Cardiac septum (tissue), 1 donor: ENCODE measurements around the gene FRMPD1. TPM values are rescaled to one million over a fixed set of nuclear protein-coding genes. Genes with fewer than 3 reads are reported as not detected.
A peak's percentile ranks its signal among the peaks of the same experiment; 100 is the strongest.
"Not testable (repeated sequence)": the region's sequence is repeated elsewhere in the genome, so short reads cannot be mapped to it uniquely, and the experiment has no call there.

ENCODE experiments used
- DNase-seq: peaks from one replicate; pipeline ENCODE4 v3.0.0-alpha.2; 2020; ENCODE audit warnings: low spot score
- intact Hi-C: fragments of 100-400 bp; cut with DNase I; formaldehyde crosslinking; loops from one replicate; pipeline ENCODE4 v1.14.0; 2022
- total RNA-seq: library from RNA; stranded (reverse); fragmentation: NEBNext Ultra II Directional; extraction: Animal tissue kit (Norgen Biotek cat#: 25700); gene quantifications from one replicate; pipeline ENCODE4 v1.2.1, GENCODE V29; 2021
- donor health status: DM: no; HTN: no; CAD: no.

FRMPD1 gene
- total RNA-seq, 1 donor from 2014 or later, result 0.27 TPM

DNA sequence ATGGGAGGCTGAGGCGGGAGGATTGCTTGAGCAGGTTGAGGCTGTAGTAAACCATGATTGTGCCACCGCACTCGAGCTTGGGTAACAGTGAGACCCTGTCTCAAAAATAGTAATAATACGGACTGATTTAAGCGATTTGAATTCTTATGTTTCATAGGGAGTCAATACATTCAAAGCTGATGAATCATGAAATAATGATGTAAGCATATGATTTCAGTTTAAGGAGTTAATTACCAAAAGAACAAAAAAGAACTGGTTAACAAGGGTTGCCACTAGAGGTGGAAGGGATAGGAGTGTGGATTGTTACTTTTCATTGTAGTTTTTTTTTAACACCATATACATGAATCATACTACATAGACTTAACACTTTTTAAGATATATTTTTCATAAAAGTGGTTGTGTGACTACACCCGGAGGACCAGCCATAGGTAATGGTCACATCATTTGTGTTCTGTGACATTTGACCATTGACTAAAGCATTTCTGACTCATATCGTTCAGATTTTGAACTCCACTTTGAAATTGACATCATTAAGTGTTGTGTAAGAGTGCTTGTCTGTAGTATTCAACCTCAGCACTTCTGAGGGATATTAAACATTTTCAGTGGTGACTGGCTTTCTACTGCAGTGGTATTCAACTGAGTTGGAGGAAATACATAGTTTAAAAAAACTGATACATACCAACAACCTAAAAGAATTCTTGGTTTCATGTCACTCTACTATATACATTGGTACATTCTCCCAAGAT lies 109.8 kb downstream of the FRMPD1 start:
- DNase-seq, result no peak
- intact Hi-C loops, result no loop called here

DNA sequence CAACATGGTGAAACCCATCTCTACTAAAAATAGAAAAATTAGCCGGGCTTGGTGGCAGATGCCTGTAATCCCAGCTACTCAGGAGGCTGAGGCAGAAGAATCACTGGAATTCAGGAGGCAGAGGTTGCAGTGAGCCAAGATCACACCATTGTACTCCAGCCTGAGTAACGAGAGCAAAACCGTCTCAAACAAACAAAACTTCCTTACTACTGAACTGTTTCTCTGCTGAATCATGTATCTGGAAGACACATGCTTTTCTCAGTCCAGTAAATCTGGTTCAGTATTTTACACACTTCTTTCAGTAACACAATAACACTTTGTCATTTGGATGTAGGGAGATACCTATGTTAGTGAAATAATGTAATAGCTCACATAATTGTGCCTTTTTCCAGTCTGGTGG lies 110.8 kb downstream of the FRMPD1 start:
- intact Hi-C loops, result no loop called here
- no peak for DNase-seq

- intact Hi-C loops, result not testable (repeated sequence)
Measured at GRCh38 chr9:37765263-37765662, 114.5 kb downstream of the FRMPD1 start.

DNA sequence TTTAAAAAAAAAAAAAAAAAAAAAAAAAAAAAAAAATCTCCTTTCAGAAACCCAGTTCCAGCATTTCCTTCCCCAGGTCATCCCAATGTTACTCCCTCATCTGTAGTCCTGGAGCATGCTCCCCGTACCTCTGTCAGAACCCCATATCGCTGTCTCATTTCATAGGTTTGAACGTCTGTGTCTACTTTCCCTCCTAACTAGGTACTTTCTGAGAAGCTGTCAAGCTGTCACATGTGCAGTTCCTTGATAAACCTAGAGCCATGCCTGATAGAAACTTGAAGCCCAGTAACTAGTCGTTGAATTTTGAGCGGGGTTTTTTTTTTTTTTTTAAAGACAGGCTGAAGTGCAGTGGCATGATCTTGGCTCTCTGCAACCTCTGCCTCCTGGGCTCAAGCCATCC lies 118.6 kb downstream of the FRMPD1 start:
- intact Hi-C loops, result no loop called here
- DNase-seq, result no peak

More at GRCh38 chr9:37765263-37765662, 114.5 kb downstream of the FRMPD1 start:
- not testable (repeated sequence) for DNase-seq

DNA sequence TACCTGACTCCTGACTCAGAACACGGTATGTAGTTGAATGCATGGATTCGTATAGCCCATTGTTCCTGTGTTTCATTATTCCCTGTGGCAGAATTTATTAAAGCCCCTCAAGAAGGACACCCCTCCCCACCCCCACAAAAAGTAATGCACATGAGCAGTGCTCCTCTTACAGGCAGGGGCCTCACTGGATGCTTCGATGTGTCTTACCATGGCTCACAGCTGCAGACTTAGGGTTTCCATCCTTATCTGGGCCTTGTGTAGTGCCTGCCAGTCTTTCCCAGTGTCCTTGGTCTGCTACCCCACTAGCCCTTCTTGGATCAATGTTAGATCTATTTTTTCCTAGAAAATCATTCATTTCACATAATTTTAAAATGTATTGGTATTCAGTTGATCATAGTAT lies 119.2 kb downstream of the FRMPD1 start:
- intact Hi-C loops, result no loop called here
- no peak for DNase-seq

DNA sequence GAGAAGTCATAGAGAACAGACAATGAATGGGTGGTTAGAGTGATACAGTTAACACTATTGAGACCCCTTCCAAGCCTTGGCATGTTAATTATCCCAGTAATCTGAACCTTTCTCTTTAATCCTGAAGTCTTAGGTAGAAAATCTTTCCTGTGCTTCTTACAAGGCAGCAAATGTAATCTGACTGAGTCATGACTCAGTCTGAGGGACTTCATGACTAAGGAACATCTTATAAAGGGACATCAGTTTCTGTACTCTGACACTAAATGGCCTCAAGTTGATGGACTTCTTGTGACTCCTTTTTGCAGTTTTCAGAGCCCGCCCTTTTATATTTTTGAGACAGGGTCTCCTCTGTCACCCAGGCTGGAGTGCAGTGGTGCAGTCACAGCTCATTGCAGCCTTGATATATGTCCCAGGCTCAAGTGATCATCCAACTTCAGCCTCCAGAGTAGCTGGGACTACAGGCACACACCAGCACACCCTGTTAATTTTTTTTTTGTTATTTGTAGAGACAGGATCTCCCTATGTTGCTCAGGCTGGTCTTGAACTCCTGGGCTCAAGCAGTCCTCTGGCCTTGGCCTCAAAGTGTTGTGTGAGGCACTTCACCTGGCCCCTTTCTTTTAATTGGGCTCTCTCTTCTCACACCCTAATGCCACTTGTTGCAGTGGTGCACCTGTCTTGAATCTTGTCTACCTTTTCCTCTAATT lies 124.6 kb downstream of the FRMPD1 start:
- intact Hi-C loops, result no loop called here
- DNase-seq, result no peak

- intact Hi-C loops, result no loop called here
- no peak for DNase-seq
Measured at GRCh38 chr9:37776328-37776727, 125.6 kb downstream of the FRMPD1 start.

DNA sequence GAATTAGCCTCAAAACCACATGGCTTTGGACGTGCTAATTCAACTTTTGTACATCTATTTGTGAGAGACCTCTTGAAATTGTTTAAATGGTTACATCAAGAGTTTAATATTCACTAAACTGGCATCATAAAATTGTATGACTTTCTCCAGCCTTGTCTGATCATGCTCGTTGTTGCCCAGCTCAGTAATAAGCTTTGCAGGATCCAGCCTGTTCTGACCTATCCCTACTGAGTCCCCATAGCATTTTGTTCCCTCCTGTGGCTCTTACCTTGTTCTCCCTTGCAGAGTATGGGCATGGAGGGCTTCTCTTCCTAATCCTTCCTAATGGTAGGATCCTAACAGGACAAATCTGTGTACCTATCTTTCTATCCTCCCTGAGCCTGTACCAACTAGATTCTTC lies 127.8 kb downstream of the FRMPD1 start:
- intact Hi-C loops, result no loop called here

GRCh38 chr9:37784291-37784615 lies 133.5 kb downstream of the FRMPD1 start:
- DNase-seq, result no peak
- intact Hi-C loops, result loop anchor here (1.0 to 10.0 kb wide), 2 partner anchors 16 to 299 kb away; partner anchors contain the start of genes DCAF10 and POLR1E

More for the DNA sequence above, 127.8 kb downstream of the FRMPD1 start:
- no peak for DNase-seq

- intact Hi-C loops, result loop anchor here (1.0 to 10.0 kb wide), 2 partner anchors 15 to 300 kb away; partner anchors contain the start of genes DCAF10 and POLR1E
- DNase-seq, result peak; percentile 97
Measured at GRCh38 chr9:37784616-37785483, 134.1 kb downstream of the FRMPD1 start, which contains the start of gene EXOSC3. Gene EXOSC3 (minus strand): TSS chr9:37785064. CDS start chr9:37785044, 20 bp downstream.

DNA sequence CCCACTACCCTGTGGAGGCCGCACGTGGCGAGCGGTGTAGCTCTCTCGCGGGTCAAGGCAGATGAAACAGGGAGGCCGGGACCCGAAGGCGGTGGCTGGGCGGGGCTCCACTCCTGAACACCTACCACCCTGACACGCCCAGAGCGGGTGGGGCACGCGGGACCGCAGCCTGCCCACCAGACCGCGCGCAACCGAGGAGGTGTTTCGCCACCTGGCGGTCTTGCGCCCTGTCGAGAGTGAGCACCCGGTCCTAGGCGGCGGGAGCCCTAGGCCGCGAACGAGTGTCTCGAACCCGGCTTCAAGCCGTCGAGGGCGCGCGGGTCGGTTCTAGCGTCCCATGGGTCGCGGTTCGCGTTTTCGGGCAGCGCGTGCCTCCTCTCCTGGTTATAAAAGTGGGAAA lies 136.3 kb downstream of the FRMPD1 start:
- intact Hi-C loops, result loop anchor here (10.0 kb wide), 1 partner anchor 302 kb away; the partner anchor contains the start of gene POLR1E
- DNase-seq, result no peak

DNA sequence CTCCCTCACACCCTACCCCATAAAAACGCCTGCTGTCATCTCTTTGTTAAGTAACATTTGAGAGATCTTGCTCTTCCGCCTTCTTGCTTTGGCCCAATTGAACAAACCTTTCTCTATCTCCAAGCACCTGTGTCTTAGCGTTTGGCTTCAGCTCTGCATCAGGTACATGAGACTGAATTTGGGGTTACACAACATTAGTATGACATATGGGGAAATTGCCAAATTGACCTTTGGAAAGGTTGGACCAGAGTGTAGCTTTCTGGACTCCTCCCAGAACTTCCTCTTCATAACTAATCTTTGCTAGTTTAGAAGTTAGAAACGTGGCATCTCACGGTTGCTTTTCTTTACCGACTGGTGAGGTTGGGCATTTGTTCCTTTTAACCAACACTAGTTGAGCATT lies 137.6 kb downstream of the FRMPD1 start:
- intact Hi-C loops, result loop anchor here (10.0 kb wide), 1 partner anchor 304 kb away; the partner anchor contains the start of gene POLR1E
- DNase-seq, result no peak

GRCh38 chr9:37790096-37790495 lies 139.3 kb downstream of the FRMPD1 start:
- DNase-seq, result no peak
- intact Hi-C loops, result no loop called here

GRCh38 chr9:37792122-37792521 lies 141.4 kb downstream of the FRMPD1 start:
- intact Hi-C loops, result no loop called here
- no peak for DNase-seq

DNA sequence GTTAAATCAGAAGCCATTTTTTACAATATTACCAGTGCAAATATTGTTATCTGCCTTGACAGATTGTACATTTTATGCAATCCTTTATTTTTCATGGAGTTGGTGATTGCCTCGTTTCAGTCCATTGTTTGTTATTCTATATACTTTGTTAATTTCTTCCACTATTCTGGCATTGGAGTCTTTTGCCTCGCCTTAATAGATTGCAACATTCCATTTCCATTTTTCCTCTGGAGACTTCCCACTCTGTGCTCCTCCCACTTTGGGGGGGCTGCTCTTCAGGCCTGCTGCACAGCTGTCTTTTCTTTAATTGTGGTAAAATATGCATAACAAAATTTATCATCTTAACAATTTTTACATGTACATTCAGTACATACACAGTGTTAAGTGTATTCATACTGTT lies 145.5 kb downstream of the FRMPD1 start:
- DNase-seq, result no peak
- intact Hi-C loops, result no loop called here

Other genes with a start within 250 kb of the FRMPD1 start
- 102 TPM for gene GRHPR, start 228.3 kb upstream of the FRMPD1 start, total RNA-seq
- 7.2 TPM for gene ZBTB5, start 185.5 kb upstream of the FRMPD1 start, total RNA-seq
- gene POLR1E, start 165.0 kb upstream of the FRMPD1 start, total RNA-seq, result 18.8 TPM
- 5.9 TPM for gene FBXO10, start 74.6 kb upstream of the FRMPD1 start, total RNA-seq
- 52.9 TPM for gene TOMM5, start 58.4 kb upstream of the FRMPD1 start, total RNA-seq
- 4.5 TPM for gene TRMT10B, start 102.9 kb downstream of the FRMPD1 start, total RNA-seq
- gene EXOSC3, start 134.1 kb downstream of the FRMPD1 start, total RNA-seq, result 13.1 TPM
- 15.7 TPM for gene DCAF10, start 149.8 kb downstream of the FRMPD1 start, total RNA-seq